Medulla oblongata (tissue), 1 donor: ENCODE results near the gene PIBF1.
"Not testable (repeated sequence)": the region's sequence is repeated elsewhere in the genome, so short reads cannot be mapped to it uniquely, and the experiment has no call there.

Experiments used
- DNase-seq: peaks from one replicate; pipeline ENCODE4 v3.0.0-alpha.2; 2015; ENCODE audit errors: extremely low spot score

PIBF1 gene

DNA sequence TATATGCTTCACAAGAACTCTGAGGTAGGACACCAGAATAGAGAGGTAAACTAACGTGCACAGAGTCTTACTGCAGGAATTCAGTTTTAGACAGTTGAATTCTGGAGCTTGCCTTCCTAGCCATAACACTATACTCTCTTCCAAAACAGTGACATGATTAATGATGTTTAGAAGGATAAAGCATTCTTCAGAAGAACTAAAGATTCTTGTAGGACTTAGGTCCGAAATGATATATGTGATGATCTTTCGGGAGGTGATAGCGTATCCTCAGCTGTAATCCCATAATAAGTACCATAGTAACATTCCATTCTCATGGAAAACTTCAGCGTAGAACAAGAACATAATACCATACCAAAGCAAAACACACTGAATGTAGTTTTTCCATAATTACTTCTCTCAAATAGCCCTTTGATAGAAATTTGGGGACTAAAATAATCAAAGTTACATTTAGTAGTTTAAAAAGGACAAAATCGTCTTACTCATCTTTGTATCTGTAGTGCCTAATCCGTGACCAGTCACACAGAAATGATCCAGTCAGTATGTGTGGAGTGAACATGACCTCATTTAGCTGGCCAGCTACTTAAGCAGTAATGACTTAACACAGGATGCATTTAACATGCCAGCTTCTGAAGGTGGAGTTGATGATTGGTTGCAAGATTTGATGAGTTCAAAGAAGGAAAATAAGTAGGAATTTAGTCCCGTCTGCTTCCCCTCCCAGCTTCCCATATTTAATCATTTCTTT is 38.4 kb downstream of the PIBF1 start:
- no peak for DNase-seq

DNA sequence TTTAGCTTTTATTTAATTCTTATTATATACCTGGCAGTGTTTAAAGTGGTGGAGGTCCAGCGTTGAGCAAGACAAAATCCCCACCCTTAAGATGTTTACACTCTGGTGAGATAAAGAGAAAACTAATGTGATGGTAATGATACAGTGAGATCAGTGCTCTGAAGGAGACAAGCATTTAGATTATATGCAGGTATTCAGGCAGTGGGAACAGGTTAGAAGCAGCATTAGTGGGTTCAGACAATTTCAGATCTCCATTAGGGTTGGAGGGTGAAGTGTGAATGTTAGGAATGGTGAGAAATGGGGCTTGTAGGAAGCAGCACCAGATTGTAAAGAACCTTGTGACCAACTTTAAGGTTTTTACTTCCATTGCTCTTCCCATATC is 39.0 kb downstream of the PIBF1 start:
- no peak for DNase-seq

DNA sequence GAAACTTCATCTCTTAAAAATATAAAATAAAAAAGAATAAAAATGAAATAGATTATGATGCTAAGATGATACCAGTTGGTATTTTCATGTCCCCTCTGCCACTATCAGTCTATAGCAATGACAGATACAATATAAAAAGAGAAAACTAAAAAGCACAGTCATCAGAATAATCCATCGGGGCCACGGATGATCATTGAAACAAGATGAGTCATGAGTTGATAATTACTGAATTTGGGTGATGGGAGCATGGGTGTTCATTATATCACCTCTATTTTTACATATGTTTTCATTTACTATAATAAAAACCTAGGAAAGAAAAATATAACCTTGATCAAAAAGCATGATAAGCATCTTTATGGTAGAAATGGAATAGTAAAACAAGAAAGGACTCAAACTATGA is 41.1 kb downstream of the PIBF1 start:
- DNase-seq: no peak

DNA sequence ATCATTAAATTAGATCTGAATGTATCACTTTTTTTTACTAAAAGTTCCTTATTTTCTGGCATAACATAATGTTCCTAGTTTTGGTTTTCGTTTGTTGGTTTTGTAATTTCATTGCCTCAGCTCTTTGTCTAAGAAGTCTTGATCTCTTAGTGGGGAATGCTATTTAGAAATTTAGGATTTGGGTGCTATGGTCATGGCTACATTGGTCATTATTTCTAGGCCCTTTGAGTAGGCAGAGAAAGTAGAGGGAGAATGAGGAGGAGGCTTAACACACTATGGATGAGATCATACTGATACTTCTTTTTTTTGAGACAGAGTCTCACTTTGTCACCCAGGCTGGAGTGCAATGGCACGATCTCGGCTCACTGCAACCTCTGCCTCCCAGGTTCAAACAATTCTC is 41.8 kb downstream of the PIBF1 start:
- DNase-seq: no peak

DNA sequence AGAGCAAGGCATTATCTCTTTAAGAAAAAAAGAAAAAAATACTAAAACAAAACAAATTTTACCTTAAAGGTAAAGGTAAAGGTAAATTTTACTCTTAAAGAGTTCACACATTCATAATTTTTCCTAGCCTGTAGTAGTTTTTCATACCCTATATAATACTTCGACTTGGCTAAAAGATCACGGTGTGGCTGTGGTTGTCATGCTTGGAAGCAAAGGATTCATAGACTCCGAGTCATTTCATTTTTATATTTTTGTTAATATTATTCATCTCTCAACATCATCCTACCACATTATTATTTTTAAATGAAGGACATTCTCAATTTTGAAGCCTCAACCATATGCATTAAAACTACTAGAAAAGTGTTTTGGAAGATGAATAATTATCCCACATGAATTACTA is 52.7 kb downstream of the PIBF1 start:
- DNase-seq: no peak

DNA sequence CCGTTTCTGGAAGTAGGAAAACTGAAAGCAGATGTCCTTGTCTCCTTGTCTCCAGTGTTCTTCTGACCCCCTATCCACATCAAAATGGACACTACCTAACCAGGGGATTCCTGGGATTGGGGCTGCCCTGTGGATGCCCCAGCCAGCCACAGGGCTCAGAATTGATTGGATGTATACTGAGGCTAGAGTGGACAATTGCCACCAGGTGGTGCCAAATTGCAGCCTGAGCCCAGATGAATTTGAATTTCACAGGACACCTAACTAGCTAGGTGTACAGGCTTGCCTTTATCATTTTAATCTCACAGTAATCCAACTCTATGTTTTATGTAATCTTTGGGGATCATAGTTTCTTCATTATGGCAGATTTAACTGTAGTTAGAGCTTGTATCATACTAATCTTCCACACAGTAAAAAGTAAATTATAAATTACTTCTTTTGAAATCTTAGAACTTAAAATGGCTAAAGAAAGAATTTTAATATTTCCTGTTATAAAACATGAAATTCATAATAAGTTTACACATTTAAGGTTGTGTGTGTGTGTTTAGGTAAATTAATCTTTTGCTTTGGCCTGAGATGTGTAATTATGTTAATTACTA is 58.0 kb downstream of the PIBF1 start:
- peak; percentile 21 for DNase-seq

DNA sequence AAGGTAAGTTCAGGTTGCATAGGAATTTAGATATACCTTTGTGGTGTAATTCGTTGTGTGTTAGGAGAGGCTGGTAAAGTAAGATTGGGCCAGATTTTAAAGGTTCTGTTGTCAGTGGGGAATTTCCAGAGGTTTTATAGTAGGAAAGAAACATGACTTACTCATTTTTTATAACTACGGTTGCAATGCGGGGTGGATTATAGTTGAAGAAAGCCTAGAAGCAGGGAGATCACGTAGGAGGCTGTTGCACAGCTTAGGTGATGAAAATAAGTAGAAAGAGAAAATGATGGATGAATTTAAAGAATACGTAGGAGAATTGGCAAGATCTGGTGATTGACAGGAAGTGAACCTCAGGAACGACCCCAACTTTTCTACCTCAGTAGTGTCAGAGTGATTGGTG is 61.1 kb downstream of the PIBF1 start:
- no peak for DNase-seq

DNA sequence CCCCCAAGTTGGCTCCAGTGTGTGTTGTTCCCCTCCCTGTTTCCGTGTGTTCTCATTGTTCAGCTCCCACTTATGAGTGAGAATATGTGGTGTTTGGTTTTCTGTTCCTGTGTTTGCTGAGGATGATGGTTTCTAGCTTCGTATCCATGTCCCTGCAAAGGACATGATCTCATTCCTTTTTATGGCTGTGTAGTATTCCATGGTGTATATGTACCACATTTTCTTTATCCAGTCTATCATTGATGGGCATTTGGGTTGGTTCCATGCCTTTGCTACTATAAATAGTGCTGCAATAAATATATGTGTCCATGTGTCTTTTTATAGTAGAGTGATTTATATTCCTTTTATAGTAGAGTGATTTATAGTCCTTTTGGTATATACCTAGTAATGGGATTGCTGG is 63.2 kb downstream of the PIBF1 start:
- not testable (repeated sequence) for DNase-seq

DNA sequence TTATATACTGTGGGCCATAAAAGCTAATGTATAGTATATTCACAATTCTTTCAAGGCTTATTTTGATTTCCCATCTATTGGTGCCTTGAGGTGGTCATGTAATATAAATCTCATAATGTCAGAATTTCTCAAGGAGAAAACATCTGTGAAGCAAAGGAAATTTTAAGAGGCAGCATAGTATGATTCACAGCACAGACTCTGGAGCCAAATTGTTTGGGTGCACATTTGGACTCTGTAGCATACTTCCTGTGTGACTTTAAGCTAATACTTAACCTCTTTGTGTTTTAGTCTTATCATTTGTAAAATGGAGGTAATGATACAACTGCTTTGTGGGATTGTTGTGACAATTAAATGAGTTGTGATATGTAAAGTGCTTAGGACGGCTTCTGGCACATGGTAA is 67.6 kb downstream of the PIBF1 start:
- no peak for DNase-seq

DNA sequence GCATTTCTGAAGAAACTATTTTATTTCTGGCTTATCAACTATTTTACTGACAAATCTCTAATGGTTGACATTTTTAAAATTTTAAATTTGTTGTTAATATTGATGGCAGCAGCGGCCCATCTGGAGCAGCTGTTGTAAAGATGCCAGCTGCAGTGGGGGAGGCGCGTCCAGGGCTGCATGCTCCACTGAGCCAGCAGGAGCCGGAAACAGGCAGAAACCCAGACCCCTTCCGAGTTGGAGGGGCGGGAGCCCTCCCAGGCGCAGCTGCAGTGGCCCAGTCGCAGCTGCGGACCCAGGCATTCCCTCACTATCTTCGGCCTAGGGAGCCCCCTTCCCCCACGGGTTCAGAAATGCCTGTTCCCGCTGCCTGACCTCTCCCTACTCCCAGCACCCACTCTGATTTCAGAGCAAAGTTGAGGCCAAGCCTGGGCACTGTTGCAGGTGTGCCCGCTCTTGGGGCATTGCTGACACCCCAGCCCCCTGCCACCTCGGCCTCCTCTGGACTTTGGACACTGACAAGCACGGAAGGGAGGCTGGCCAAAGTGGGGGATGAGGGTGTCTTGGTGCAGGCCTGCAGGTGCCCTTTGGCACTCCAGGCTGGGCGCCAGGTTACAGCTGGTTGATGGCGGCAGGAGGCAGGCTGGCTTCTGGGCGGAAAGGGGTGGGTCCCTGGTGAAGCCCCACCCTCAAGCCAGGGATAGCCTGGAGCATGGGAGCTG is 69.2 kb downstream of the PIBF1 start:
- no peak for DNase-seq

DNA sequence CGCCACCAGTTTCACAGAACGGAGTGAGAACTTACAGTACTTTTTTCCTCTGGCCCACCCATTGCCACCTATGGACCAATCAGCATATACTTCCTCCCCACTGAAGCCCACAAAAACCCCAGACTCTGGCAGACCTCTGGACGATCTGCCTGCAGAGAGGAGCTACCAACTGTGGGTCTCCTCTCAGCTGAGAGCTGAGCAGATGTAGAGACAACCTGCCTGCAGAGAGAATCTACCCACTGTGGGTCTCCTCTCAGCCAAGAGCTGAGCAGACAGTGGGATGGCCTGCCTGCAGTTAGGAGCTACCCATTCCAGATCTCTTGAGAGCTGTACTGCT is 69.7 kb downstream of the PIBF1 start:
- DNase-seq: no peak

DNA sequence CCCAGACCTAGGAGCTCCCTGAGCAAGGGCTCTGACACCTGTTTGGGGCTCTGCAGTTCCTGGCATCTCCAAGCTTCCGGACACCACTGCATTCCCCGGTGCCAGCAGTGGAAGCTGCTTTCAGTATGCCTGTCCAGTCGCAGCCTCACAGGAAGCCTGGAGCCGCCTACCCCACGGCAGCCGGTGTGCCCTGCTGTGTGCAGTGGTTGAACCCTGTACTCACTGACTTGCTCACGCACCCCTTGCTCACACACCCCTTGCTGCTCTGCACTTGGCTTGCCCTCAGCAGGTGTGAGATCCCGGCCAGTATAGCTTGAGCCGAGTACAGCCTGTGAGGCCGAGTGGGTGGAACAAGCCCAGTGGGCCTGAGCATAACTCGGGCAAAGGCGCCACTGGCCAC is 70.3 kb downstream of the PIBF1 start:
- DNase-seq: no peak

DNA sequence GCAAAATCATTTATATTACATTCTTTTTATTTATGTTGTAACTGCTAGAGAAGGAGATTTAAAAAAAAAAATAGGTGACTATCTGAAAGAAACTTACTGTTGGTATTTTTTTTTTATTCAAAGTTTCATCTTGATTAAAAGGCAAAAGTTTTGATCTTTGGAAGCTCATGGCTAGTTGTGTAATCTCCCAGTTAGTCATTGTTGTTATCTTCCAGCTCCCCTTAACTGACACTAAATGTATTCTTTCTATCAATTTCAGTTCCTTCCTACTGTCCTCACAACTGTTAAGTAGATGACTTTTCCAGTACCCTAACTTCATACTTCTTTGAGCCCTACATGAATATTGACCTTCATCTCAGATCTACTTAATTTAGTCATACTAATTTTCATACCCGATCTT is 71.1 kb downstream of the PIBF1 start:
- no peak for DNase-seq

DNA sequence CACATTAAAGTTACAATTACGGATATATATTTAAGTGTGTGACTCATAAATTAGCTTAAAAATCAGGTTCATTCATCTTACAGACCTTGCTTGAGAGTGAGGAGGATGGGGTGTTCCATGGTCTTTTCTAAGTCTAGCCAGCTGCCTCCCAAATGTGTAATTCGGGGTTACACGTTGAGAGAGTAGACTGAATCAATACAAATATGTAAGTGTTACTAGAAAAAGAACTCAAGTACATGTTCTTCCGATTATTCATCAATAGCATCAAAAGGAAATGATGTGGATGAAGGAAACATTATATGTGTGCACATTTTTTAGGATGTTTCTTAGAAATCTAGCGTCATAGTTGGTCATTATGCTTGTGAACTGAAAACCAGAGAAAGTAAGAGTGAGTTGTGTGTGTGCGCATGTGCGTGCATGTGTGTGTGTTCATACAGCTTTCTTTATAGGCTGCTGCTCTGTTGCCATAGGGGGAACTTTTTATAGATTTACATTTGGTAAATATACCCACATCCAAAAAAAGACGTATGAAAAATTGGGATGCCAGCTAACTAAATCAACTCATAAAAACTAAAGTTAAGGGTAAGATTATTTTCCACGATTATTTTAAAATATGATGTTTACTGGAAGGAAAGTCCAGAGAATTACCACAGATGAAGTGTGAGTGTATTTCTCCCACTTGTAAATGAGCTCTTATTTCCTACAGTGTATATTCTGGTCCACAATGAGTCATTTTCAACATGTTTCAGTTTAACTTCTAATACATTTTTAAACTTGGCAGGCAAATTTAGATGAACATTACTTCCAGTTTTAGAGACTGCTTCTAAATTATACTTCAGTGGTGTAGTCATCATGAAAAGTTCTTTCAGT is 82.4 kb downstream of the PIBF1 start:
- DNase-seq: no peak

DNA sequence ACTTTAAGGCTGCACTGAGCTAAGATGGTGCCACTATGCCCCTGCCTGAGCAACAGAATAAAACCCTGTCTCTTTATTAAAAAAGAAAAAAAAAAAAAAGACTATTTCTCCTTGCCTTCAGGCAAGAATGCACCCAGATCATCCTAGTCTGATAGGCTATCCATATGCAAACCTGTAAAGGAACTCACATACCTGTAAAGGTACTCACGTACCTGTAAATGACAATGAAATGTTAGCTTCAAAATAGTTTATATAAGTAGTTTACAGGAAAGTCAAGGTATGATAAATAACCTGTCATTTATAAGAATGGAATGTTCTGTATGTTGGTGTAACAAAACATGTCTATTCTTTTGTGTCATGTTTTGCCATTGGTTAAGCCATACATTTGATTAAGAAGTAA is 86.3 kb downstream of the PIBF1 start:
- no peak for DNase-seq

DNA sequence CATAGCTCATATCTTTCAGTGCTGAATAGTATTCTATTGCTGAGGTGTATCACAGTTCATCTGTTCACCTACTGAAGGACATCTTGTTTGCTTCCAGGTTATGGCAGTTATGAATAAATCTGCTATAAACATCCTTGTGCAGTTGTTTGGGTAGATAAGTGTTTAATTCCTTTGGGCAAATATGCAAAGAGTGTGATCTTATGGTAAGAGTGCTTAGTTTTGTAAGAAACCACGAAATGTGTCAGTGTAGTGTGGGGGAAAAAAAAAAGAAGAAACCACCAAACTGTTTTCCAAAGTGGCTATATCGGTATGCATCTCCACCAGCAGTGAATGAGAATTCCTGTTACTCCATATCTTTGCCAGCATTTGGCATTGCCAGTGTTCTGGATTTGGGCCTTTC is 93.3 kb downstream of the PIBF1 start:
- no peak for DNase-seq

DNA sequence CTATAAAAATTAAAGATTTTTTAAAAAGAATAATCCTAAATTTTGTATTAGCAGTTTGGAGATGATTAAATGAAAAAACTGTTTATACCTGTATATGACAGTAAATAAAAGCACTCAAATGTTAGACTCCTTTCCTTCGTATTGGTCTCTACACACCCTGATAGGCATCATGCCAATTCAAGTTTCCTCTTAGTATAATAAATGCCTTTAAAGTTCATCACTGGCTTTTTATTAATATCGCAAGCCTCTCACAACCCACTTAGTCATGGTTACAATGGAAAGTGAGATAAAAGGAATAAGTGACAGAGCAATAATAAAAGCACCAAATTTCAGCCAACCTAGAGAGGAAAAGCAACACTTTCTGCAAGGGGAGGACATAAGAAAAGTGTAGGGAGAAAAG is 102.2 kb downstream of the PIBF1 start:
- no peak for DNase-seq

DNA sequence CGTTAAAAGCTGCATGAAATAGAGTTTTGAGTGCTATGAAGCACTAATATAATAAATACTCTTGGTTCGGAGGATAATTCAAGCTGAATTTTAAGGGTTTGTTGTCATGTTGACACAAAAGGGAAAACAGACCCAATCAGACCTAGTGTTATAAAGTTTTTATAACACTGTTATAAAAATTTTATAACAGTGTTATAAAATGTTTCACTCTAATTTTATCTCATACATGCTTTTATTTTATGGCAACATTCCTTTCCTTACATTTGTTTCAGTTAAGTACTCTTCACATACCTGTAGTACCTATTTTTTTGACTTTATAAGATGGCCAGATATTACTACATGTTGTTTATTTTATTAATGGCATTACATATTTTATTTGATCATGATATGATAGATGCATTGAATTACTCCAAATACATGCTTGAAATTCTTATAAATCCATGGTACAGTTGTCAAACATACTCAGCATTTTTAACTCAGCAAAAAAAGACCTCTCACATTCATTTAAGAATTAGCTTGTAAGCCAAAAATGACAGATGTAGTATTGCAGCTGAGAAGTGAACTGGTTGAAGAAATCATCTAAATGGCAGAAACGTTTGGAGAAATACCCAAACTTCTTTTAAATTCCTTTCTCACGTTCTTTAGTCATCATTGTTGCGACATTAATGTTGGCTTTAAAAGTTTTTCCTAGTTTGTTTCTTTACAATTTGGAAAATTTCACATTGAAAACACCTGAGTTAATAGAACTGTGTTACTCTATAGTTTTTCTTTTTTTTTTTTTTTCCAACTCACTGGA is 104.5 kb downstream of the PIBF1 start:
- no peak for DNase-seq

DNA sequence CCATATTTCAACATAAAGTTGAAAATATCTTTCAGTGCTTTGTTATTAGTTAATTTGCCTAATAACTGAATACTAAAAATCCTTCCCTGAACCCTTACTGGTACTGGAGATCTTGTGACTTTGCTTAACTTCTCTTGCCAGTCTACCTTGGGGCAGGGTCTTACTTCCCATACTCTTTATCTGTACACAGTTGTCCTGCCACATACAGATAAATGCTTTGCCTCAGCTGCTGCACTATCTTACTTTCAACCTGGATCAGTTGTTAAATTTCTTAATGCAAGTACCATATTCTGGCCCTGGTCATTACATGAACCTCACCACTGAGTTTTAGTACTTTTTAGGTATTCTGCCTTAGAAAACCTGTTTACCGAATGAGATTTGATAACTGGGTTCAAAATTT is 107.6 kb downstream of the PIBF1 start:
- DNase-seq: no peak

DNA sequence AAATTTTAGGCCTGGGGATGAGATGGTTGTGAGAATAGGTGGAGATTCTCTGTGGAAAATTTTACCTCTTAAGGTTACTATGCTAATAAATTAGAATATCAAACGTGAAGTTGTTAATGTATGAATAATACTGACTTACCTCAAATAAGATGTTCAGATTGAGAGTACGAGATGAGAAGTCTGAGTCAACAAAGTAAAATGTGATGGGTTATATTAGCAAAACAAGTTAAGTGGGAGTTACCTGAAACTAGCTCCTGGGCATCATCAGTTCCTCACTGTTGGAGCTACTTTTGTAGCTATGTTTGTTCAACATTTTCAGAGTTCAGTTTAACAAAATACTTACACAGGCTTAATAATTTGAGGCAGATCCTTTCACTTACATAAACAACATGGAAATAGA is 108.6 kb downstream of the PIBF1 start:
- DNase-seq: no peak

DNA sequence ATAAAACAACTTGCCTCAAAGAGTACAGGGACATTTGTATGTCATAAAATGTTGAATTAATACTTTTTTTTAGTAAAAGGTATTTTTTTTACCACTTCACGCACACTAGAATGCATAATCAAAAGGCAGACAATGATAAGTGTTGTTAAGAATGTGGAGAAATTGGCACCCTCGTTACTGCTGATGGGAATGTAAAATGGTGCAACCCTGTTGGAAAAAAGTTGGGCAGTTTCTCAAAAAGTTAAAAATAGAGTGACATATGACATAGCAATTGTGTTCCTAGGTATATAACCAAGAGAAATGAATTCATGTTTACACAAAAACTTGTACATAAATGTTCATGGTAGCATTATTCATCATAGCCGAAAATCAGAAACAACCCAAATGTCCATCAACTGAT is 109.5 kb downstream of the PIBF1 start:
- DNase-seq: no peak

DNA sequence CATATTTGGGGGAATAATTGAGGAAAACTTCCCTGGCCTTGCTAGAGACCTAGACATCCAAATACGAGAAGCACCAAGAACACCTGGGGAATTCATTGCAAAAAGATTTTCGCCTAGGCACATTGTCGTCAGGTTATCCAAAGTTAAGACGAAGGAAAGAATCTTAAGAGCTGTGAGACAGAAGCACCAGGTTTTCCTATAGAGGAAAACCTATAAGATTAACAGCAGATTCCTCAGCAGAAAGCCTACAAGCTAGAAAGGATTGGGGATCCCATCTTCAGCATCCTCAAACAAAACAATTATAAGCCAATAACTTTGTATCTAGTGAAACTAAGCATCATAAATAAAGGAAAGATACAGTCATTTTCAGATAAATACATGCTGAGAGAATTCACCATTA is 114.9 kb downstream of the PIBF1 start:
- DNase-seq: no peak
